ENCODE data around the gene RND1. TPM values are rescaled to one million over a fixed set of nuclear protein-coding genes. Genes with fewer than 3 reads are reported as not detected.
"Not testable (repeated sequence)": the region's sequence is repeated elsewhere in the genome, so short reads cannot be mapped to it uniquely, and the experiment has no call there.

Gene RND1
- total RNA-seq, 2 experiments from 2014 or later: 2.3 to 3.2 TPM

DNA sequence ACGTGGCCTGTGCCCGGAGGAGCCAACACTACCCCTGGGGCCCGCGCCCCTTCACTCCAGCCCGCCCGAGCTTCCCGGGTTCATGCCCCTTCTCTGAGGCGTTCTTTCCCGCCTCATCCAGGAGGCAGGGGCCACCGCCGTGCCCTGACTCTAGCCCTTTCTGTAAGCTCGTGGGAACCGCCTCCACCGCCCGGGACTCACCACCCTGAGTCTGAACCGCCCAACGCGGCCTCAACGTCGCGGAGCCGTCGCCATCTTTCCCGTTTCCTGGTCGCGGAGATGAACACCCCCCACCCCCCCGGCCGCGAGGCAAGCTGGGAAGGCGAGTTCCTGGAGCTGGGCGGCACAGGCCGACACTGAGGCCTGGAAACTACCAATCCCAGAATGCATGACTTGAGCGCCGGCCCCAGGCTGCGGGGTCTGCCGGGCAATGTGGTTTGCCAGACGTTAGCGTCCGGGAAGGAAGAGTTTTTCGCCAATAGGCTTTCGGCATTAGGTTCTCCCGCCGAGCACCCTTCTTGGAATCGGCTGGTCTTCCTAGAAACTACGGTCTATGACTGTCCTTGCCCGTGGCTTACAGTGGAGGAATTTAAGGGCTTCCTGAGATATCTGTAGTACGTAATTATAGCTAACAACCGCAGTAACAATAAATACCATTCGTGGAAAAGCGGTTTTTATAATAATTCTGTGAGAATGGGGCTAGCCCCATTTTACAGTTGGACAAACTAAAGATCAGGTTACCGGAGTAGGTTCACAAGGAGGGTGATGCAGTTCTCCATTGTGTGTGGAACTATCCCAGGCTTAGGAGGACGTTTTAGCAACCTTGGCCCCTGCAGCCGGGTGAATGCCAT, 13.6 kb downstream of the RND1 start, which contains the start of gene DDX23:
Gene DDX23 (minus strand): TSS at position 281 of the 851 bp plus-strand sequence. CDS start 6,381 bp downstream, outside the sequence.
- TF ChIP-seq, protein P1, sequence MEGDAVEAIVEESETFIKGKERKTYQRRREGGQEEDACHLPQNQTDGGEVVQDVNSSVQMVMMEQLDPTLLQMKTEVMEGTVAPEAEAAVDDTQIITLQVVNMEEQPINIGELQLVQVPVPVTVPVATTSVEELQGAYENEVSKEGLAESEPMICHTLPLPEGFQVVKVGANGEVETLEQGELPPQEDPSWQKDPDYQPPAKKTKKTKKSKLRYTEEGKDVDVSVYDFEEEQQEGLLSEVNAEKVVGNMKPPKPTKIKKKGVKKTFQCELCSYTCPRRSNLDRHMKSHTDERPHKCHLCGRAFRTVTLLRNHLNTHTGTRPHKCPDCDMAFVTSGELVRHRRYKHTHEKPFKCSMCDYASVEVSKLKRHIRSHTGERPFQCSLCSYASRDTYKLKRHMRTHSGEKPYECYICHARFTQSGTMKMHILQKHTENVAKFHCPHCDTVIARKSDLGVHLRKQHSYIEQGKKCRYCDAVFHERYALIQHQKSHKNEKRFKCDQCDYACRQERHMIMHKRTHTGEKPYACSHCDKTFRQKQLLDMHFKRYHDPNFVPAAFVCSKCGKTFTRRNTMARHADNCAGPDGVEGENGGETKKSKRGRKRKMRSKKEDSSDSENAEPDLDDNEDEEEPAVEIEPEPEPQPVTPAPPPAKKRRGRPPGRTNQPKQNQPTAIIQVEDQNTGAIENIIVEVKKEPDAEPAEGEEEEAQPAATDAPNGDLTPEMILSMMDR (IDR thresholded peaks at IDR 0.05): no peak
- H3K4me3 Mint-ChIP-seq: peak within 1 kb of the TSS; percentile 97
- H3K36me3 Mint-ChIP-seq (ENCODE audit: low read depth): peaks cover 24% of the 10 kb centered on the region
- no peaks in the 10 kb centered on the region for H3K27me3 Mint-ChIP-seq
- ChIA-PET CTCF (interaction anchor here (0.6 to 12.8 kb wide), 42 partner anchors 12 to 482 kb away, joined by 3 to 294 read pairs (median 7); partner anchors contain the start of genes ARF3, CACNB3, FKBP11 and RND1), POLR2A (interaction anchor here (0.6 to 5.8 kb wide), 26 partner anchors 13 to 1113 kb away, joined by 3 to 56 read pairs (median 4); partner anchors contain the start of genes ARF3, CCNT1, FKBP11 and RND1)
- intact Hi-C loops (cut with micrococcal nuclease): loop anchor here (2.0 to 5.0 kb wide), 2 partner anchors 85 to 125 kb away; partner anchors contain the start of gene WNT1
- peak; percentile 96 for DNase-seq
- ATAC-seq: peak; percentile 96
- peaks cover 27% of the 10 kb centered on the region for H3K4me1 Mint-ChIP-seq (ENCODE audit: low read depth)
- peak within 1 kb of the TSS; percentile 96 for H3K27ac Mint-ChIP-seq
- H3K9me3 Mint-ChIP-seq: no peaks in the 10 kb centered on the region

DNA sequence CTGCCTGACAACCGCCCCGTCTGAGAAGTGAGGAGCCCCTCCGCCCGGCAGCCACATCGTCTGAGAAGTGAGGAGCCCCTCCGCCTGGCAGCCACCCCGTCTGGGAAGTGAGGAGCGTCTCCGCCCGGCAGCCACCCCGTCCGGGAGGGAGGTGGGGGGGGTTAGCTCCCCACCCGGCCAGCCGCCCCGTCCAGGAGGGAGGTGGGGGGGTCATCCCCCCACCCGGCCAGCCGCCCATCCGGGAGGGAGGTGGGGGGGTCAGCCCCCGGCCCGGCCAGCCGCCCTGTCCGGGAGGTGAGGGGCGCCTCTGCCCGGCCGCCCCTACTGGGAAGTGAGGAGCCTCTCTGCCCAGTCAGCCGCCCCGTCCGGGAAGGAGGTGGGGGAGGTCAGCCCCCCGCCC, 23.6 kb downstream of the RND1 start:
- H3K27ac Mint-ChIP-seq; POLR2A ChIA-PET; H3K27me3 Mint-ChIP-seq; CTCF ChIA-PET; intact Hi-C loops (cut with micrococcal nuclease); H3K4me3 Mint-ChIP-seq; ATAC-seq; DNase-seq; H3K9me3 Mint-ChIP-seq; H3K4me1 Mint-ChIP-seq (ENCODE audit: low read depth): not testable (repeated sequence)
- peaks cover 34% of the 10 kb centered on the region for H3K36me3 Mint-ChIP-seq (ENCODE audit: low read depth)

DNA sequence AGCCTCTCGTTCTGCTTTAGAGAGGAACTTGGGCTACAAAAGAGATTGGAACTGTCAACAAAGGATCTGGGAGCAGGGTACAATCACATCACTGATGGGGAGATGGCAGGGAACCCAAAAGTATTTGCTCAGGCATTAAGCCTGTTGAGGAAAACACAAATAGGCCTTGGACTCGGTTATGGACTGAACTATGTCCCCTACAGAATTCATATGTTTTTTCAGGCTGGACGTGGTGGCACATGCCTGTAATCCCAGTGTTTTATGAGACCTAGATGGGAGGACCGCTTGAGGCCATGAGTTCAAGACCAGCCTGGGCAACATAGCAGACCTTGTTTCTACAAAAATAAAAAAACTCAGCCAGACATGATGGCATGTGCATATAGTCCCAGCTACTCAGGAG, 27.6 kb downstream of the RND1 start:
- intact Hi-C loops (cut with micrococcal nuclease): no loop called here
- TF ChIP-seq, protein P1 (IDR thresholded peaks at IDR 0.05): no peak
- no peak for DNase-seq
- Mint-ChIP-seq H3K4me3 (no peak overlapping the region), H3K27me3 (no peaks in the 10 kb centered on the region), H3K9me3 (no peaks in the 10 kb centered on the region), H3K27ac (no peak overlapping the region), H3K36me3 (ENCODE audit: low read depth) (peaks cover 41% of the 10 kb centered on the region), H3K4me1 (ENCODE audit: low read depth) (no peaks in the 10 kb centered on the region)
- ChIA-PET CTCF (interaction anchor here (2.0 kb wide), 1 partner anchor 15 kb away, joined by 5 read pairs; no protein-coding TSS in a partner anchor), POLR2A (no interaction called here)
- ATAC-seq: no peak

DNA sequence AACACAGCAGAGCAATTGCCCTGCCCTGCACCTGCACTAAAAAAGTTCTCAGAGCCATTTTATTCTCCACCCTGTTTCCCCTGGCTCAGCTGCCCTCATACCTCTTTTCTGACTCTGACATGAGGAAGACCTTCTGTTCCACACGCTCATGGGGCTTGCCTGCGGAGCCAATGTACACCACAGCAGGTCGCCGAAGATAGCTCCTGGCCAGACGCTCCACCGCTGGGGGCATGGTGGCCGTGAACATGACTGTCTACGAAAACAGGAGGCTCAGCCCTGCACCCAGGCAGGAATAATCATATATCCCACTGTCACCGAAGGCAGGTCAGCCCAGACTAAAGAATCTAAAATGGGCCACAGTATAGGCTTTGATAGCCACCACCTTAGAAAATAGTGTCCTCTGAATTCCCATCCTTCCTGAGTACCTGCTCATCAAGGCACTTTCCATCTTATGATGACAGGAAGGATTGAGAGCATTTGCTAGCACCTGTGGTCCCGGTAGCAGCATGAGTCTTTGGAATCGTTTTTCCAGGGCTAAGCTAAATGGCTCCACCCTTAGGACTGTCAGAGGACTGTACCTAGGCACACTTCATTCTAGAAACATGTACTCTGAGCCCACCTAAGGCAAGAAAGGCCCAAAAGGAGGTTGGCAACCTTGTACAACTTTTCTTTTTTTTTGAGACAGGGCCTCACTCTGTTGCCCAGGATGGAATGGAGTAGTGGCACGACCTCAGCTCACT, 33.2 kb downstream of the RND1 start:
- ATAC-seq (no peak), DNase-seq (no peak)
- intact Hi-C loops (cut with micrococcal nuclease): no loop called here
- peaks cover 49% of the 10 kb centered on the region for H3K36me3 Mint-ChIP-seq (ENCODE audit: low read depth)
- no peaks in the 10 kb centered on the region for H3K9me3 Mint-ChIP-seq
- H3K27ac Mint-ChIP-seq: no peak overlapping the region
- ChIA-PET POLR2A (interaction anchor here (1.1 to 1.5 kb wide), 2 partner anchors 18 to 33 kb away, joined by 3 read pairs; partner anchors contain the start of gene RND1), CTCF (interaction anchor here (0.8 to 2.3 kb wide), 5 partner anchors 13 to 103 kb away, joined by 3 to 7 read pairs (median 3); no protein-coding TSS in a partner anchor)
- TF ChIP-seq, protein P1 (IDR thresholded peaks at IDR 0.05): no peak
- H3K27me3 Mint-ChIP-seq: no peaks in the 10 kb centered on the region
- H3K4me1 Mint-ChIP-seq (ENCODE audit: low read depth): no peaks in the 10 kb centered on the region
- no peak overlapping the region for H3K4me3 Mint-ChIP-seq

DNA sequence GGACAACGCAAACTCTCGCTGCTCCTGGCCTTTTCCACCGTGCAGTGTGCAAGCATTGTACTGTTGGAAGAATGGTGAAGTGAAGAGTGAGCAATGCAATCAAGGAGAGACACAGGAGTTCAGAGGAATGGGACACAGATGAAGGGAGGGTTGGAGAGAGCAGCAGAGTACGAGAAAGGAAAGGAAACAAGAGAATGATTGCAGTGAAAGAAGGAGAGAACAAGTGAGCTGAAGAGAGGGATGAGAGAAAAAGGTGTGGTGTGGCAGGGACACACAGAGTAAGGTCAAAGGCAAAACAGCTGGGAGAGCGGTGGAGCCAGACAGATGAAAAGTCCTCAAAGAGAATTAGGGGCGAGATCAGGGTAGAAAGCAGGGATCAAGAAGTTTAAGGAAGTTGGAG, 34.4 kb downstream of the RND1 start:
- POLR2A ChIA-PET: interaction anchor here (0.5 to 1.5 kb wide), 3 partner anchors 21 to 679 kb away, joined by 3 to 4 read pairs (median 3); partner anchors contain the start of genes DDX23 and RND1
- H3K27ac Mint-ChIP-seq: no peak overlapping the region
- no peaks in the 10 kb centered on the region for H3K4me1 Mint-ChIP-seq (ENCODE audit: low read depth)
- DNase-seq: no peak
- intact Hi-C loops (cut with micrococcal nuclease): no loop called here
- H3K27me3 Mint-ChIP-seq: no peaks in the 10 kb centered on the region
- no peaks in the 10 kb centered on the region for H3K9me3 Mint-ChIP-seq
- ATAC-seq: no peak
- CTCF ChIA-PET: interaction anchor here (1.2 to 2.3 kb wide), 4 partner anchors 12 to 60 kb away, joined by 3 to 7 read pairs (median 6); no protein-coding TSS in a partner anchor
- TF ChIP-seq, protein P1 (IDR thresholded peaks at IDR 0.05): no peak
- no peak overlapping the region for H3K4me3 Mint-ChIP-seq
- H3K36me3 Mint-ChIP-seq (ENCODE audit: low read depth): peaks cover 36% of the 10 kb centered on the region
